NT2/D1 (cell line): ENCODE data around the gene KDM2A.
"Not testable (repeated sequence)": the region's sequence is repeated elsewhere in the genome, so short reads cannot be mapped to it uniquely, and the experiment has no call there.

Source experiments
- DNase-seq: peaks from one replicate; pipeline ENCODE4 v3.0.0-alpha.2; 2011; ENCODE audit warnings: low read depth, low spot score
- H3K27me3 ChIP-seq: 2 replicates; pipeline ENCODE4 v1.6.0; 2011; ENCODE audit warnings: mild to moderate bottlenecking; ENCODE audit not compliant: insufficient read length, insufficient read depth
- H3K36me3 ChIP-seq: 2 replicates; pipeline ENCODE4 v1.6.1; 2011; ENCODE audit warnings: mild to moderate bottlenecking, low read length, mixed read lengths; ENCODE audit not compliant: insufficient read depth, insufficient read length
- H3K4me1 ChIP-seq: 2 replicates; pipeline ENCODE4 v1.5.1; 2011; ENCODE audit not compliant: insufficient read depth, insufficient read length
- H3K4me3 ChIP-seq: 2 replicates; pipeline ENCODE4 v1.5.1; 2011; ENCODE audit warnings: low read depth; ENCODE audit not compliant: insufficient read length
- H3K9ac ChIP-seq: 2 replicates; pipeline ENCODE4 v1.6.0; 2011; ENCODE audit warnings: low read depth; ENCODE audit not compliant: insufficient read length
- H3K9me3 ChIP-seq: 2 replicates; pipeline ENCODE4 v1.5.1; 2011; ENCODE audit warnings: mild to moderate bottlenecking, low read length; ENCODE audit not compliant: insufficient read depth
- SUZ12 ChIP-seq: IDR thresholded peaks from 2 replicates; pipeline ENCODE4 v1.6.1; 2011; ENCODE audit not compliant: insufficient read length, insufficient read depth; ENCODE audit errors: extremely low read depth
- YY1 ChIP-seq: IDR thresholded peaks from 2 replicates; pipeline ENCODE4 v1.6.1; 2011; ENCODE audit not compliant: insufficient read length, insufficient read depth
- ZNF274 ChIP-seq: IDR thresholded peaks from 2 replicates; pipeline ENCODE4 v1.6.1; 2011; ENCODE audit warnings: mild to moderate bottlenecking, low read depth, low read length

The KDM2A gene

DNA sequence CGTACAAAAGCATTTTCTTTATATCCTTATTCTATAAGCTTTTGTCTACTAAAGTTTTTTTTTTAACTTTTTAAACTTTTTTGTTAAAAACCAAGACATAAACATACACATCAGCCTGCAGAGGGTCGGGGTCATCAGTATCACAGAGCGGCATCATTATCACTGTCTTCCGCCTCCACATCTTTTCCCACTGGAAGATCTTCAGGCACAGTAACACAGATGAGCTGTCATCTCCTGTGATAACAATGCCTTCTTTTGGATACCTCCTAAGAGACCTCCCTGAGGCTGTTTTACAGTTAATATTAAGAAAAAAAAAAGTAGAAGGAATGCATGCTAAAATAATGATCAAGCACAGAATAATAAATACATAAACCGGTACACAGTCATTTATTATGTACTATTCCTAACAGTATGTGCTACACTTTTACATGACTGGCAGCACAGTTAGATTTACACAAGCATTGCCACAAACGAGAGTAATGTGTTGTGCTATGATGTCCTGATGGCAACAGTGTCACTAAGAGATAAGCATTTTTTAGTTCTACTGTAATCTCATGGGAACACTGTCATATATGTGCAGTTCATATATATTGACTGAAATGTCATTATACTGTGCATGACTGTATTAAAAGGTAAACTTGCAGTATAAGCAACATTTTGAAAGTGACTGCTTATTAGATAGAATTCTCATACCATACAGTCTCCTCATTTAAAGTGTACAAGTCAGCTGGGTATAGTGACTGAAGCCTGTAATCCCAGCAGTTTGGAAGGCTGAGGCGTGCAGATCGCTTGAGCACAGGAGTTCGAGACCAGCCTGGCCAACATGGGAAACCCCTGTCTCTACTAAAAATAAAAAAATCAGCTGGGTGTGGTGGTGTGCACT lies 58.6 kb downstream of the KDM2A start:
- no peak overlapping the region for H3K4me3 ChIP-seq
- no peaks in the 10 kb centered on the region for H3K4me1 ChIP-seq
- H3K27me3 ChIP-seq = no peaks in the 10 kb centered on the region
- no peak for DNase-seq
- H3K9me3 ChIP-seq = no peaks in the 10 kb centered on the region
- no peak overlapping the region for H3K9ac ChIP-seq
- TF ChIP-seq ZNF274 (no peak), SUZ12 (no peak), YY1 (no peak)
- peaks cover 36% of the 10 kb centered on the region for H3K36me3 ChIP-seq

DNA sequence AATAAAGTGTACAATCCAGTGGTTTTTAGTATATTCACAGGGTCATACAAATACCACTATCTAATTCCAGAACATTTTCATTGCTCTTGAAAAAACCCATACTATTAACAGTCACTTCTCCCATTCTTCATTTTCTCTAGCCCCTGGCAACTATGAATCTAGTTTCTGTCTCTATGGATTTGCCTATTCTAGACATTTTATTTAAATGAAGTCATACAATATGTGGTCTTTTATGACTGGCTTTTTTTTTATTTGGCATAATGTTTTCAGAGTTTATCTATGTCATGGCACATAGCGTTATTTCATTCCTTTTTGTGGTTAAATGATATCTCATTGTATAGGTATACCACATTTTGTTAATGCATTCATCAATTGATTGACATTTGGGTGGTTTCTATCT lies 59.4 kb downstream of the KDM2A start:
- H3K9ac ChIP-seq = no peak overlapping the region
- H3K36me3 ChIP-seq = peaks cover 44% of the 10 kb centered on the region
- H3K27me3 ChIP-seq = no peaks in the 10 kb centered on the region
- no peak for DNase-seq
- H3K4me3 ChIP-seq = no peak overlapping the region
- TF ChIP-seq ZNF274 (no peak), SUZ12 (no peak), YY1 (no peak)
- H3K9me3 ChIP-seq = no peaks in the 10 kb centered on the region
- no peaks in the 10 kb centered on the region for H3K4me1 ChIP-seq

DNA sequence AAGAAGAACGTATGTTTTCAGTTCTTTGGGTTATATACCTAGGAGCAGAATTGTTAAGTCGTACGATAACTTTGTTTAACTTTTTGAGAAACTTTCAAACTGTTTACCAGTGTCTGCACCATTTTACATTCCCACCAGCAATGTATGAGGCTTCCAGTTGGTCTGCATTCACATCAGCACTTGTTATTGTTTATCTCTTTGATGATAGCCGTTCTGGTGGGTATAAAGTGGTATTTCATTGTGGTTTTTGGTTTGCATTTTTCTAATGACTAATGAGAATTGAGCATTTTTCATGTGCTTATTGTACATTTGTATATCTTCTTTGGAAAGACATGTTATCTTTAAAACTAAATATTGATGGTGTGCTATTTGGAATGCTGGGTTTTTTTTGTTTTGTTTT lies 59.8 kb downstream of the KDM2A start:
- no peak for DNase-seq
- no peak overlapping the region for H3K4me3 ChIP-seq
- no peak for TF ChIP-seq ZNF274
- TF ChIP-seq SUZ12 = no peak
- no peak for TF ChIP-seq YY1
- H3K9ac ChIP-seq = no peak overlapping the region
- H3K9me3 ChIP-seq = no peaks in the 10 kb centered on the region
- no peaks in the 10 kb centered on the region for H3K4me1 ChIP-seq
- H3K36me3 ChIP-seq = peaks cover 48% of the 10 kb centered on the region
- H3K27me3 ChIP-seq = no peaks in the 10 kb centered on the region

DNA sequence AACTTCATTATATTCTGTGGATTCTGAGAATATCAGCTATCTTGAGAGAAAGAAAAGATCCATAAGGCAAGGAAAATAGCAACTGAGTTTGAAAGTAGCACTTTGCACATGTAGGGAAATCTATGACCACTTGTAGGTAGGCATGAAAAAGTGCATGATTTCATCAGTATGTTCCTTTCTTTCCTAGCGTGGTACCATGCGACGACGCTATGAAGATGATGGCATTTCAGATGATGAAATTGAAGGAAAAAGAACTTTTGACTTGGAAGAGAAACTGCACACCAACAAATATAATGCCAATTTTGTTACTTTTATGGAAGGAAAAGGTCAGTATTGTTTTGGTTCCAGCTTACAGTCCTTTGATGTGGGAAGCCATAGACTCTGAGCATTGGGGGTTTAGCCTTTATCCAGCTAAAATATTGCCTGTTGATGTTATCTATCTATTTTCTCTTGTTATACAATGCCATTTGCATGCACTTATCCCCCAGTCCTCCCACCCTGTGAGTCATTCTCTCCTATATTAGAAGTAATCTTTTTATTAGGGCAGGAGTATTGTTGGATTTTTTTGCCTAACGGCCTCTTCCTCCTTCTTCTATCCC lies 60.9 kb downstream of the KDM2A start:
- H3K36me3 ChIP-seq = peaks cover 57% of the 10 kb centered on the region
- no peak for DNase-seq

GRCh38 chr11:67194096-67194495 lies 75.0 kb downstream of the KDM2A start:
- Histone ChIP-seq H3K36me3 (peaks cover 50% of the 10 kb centered on the region), H3K27me3 (no peaks in the 10 kb centered on the region), H3K9ac (no peak overlapping the region), H3K4me3 (no peak overlapping the region), H3K4me1 (no peaks in the 10 kb centered on the region), H3K9me3 (no peaks in the 10 kb centered on the region)
- TF ChIP-seq YY1 (no peak), ZNF274 (no peak), SUZ12 (no peak)
- DNase-seq = no peak

More for the DNA sequence above, 60.9 kb downstream of the KDM2A start:
- Histone ChIP-seq H3K27me3 (no peaks in the 10 kb centered on the region), H3K9me3 (no peaks in the 10 kb centered on the region), H3K9ac (no peak overlapping the region), H3K4me1 (no peaks in the 10 kb centered on the region), H3K4me3 (no peak overlapping the region)
- TF ChIP-seq SUZ12 (no peak), YY1 (no peak), ZNF274 (no peak)

DNA sequence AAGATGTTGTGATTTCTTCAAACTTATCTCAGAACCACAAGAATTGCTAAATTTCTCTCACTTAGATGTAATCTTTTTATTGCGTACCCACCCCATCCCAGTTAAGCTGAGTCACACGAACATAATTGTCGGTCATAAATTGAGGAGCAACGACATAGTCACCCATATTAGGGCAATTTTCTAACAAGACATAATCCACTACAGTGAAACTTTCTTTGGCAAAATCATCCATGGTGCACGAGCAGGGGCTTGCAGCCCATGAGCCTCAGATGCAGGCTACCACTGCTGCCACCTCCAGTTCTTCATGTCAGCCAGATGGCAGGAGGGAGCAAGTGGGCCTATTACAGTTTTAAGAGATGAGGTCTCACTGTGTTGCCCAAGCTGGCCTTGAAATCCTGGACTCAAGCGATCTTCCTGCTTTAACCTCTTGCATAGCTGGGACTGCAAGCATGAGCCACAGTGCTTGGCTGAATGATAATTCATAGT lies 77.0 kb downstream of the KDM2A start:
- H3K9ac ChIP-seq = no peak overlapping the region
- H3K4me1 ChIP-seq = no peaks in the 10 kb centered on the region
- H3K9me3 ChIP-seq = no peaks in the 10 kb centered on the region
- H3K27me3 ChIP-seq = no peaks in the 10 kb centered on the region
- no peak for DNase-seq
- no peak for TF ChIP-seq YY1
- no peak for TF ChIP-seq SUZ12
- TF ChIP-seq ZNF274 = no peak
- no peak overlapping the region for H3K4me3 ChIP-seq
- peaks cover 51% of the 10 kb centered on the region for H3K36me3 ChIP-seq

DNA sequence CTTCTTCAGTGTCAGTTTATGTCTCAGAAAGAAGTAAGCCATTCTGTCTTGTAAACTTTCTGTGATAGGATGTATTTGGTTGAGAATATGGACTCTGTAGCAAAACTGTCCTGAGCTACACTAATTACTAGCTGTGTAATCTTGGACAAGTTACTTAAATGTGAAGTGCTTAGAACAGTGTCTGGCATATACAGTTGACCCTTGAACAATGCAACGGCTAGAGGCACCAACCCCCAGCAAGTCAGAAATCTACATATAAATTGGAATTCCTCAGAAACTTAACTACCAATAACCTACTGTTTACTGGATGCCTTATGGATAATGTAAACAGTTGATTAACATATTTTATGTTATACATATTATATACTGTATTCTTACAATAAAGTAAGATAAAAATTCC lies 78.5 kb downstream of the KDM2A start:
- Histone ChIP-seq H3K4me3 (no peak overlapping the region), H3K9me3 (no peaks in the 10 kb centered on the region), H3K27me3 (no peaks in the 10 kb centered on the region), H3K4me1 (no peaks in the 10 kb centered on the region), H3K36me3 (peaks cover 45% of the 10 kb centered on the region), H3K9ac (no peak overlapping the region)
- no peak for TF ChIP-seq SUZ12
- TF ChIP-seq YY1 = no peak
- no peak for TF ChIP-seq ZNF274
- peak; percentile 22 for DNase-seq

DNA sequence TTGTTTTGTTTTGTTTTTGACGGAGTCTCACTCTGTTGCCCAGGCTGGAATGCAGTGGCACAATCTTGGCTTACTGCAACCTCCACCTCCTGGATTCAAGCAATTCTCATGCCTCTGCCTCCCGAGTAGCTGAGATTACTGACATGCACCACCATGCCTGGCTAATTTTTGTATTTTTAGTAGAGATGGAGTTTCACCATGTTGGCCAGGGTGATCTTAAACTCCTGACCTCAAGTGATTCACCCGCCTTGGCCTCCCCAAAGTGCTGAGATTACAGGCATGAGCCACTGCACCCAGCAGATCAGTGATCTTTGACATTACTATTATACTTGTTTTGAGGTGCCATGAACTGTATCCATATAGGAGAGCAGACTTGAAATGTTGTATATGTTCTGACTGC lies 79.7 kb downstream of the KDM2A start:
- H3K4me1 ChIP-seq, DNase-seq, H3K9me3 ChIP-seq, H3K27me3 ChIP-seq, H3K9ac ChIP-seq, H3K4me3 ChIP-seq: not testable (repeated sequence)
- peaks cover 38% of the 10 kb centered on the region for H3K36me3 ChIP-seq
